H1 (cell line): Measurements from ENCODE around the gene ZNF532. TPM values are rescaled to one million over a fixed set of nuclear protein-coding genes. Genes with fewer than 3 reads are reported as not detected.

Experiments
- CBX8 ChIP-seq: fragments of 300-800, 300-1000 bp; sonication (generic); IDR thresholded peaks from 2 replicates; pipeline ENCODE4 v1.7.1; 2016; ENCODE audit warnings: low read depth, low read length, borderline replicate concordance
- NANOG ChIP-seq: IDR thresholded peaks from 2 replicates; pipeline ENCODE4 v1.6.1; 2011; ENCODE audit warnings: low read length, low read depth, mild to moderate bottlenecking, inconsistent platforms; ENCODE audit not compliant: insufficient read depth, poor library complexity, severe bottlenecking
- RXRA ChIP-seq: IDR thresholded peaks from 2 replicates; pipeline ENCODE4 v1.6.1; 2011; ENCODE audit warnings: low read depth, mild to moderate bottlenecking, low read length, moderate library complexity; ENCODE audit not compliant: insufficient read depth
- TAF1 ChIP-seq: IDR thresholded peaks from 2 replicates; pipeline ENCODE4 v1.6.1; 2011; ENCODE audit warnings: mild to moderate bottlenecking, low read depth, low read length
- polyA plus RNA-seq, 7 experiments: library from polyadenylated mRNA; depleted of rRNA in 3 of 7; stranded (reverse) in 5 of 7; unstranded in 2 of 7; fragments of >200 nt in 5 of 7; fragments of 200-250 nt in 2 of 7; gene quantifications; 1 replicate in 5 of 7; 2 replicates in 1 of 7; 4 replicates in 1 of 7; pipeline versions ENCODE4 v1.2.1 to v1.2.3, GENCODE V29; 2011 to 2013; ENCODE audit warnings: missing spikeins in 2 of 7, mixed read lengths in 2 of 7
- total RNA-seq: library from RNA; stranded (reverse); fragmentation: NEBNext Ultra II Directional; extraction: Animal tissue kit (Norgen Biotek cat#: 25700); gene quantifications from 2 replicates; pipeline ENCODE4 v1.2.1, GENCODE V29; 2021

Gene ZNF532
- total and polyA plus RNA-seq, 2 of the 8 experiments (the other 6 are each of a cell fraction or from before 2014, with no cell fraction given) = 143 to 240 TPM

DNA sequence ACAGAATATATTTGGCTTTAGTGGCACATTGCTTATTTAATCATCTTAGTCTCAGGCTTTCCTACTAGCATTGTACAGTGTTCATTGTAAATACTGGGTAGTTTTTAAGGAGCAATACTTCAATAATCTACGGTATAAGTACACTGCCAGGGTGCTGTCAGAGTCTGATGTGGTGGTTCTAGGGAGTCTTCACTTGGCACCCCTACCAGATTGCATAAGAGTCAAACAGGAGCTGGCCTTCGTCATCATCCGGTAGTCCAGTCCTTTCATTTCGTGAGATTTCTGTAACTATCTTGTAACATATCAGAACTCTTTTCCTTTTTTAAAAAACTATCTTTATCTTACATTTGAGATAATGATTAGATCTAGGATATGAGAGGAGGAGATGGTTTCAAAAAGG, 91.1 kb downstream of the ZNF532 start (continued):
- TF ChIP-seq NANOG = no peak
- TF ChIP-seq TAF1 = no peak
- no peak for TF ChIP-seq RXRA
- no peak for TF ChIP-seq CBX8
